GM20431 (cell line): ENCODE measurements around the gene SARM1.
"Not testable (repeated sequence)": the region's sequence is repeated elsewhere in the genome, so short reads cannot be mapped to it uniquely, and the experiment has no call there.

Experiments
- in situ Hi-C: fragments of 300-500 bp; cut with MseI, MboI; formaldehyde crosslinking; loops from one replicate; pipeline ENCODE4 v1.15.0; 2020; ENCODE audit warnings: low sequenced_read_pairs; ENCODE audit not compliant: unreplicated experiment

Gene SARM1

GRCh38 chr17:28371245-28372202 lies at the start of gene SARM1:
Gene SARM1 (plus strand): TSS chr17:28371694. CDS start chr17:28372033, 339 bp downstream.
- in situ Hi-C loops = no loop called here

GRCh38 chr17:28324267-28324745 lies 47.2 kb upstream of the SARM1 start:
- in situ Hi-C loops = no loop called here

GRCh38 chr17:28324781-28325180 lies 46.7 kb upstream of the SARM1 start:
- in situ Hi-C loops = no loop called here

GRCh38 chr17:28325211-28325610 lies 46.3 kb upstream of the SARM1 start:
- in situ Hi-C loops = no loop called here

- in situ Hi-C loops = no loop called here
Observed at GRCh38 chr17:28326114-28326513, 45.4 kb upstream of the SARM1 start.

GRCh38 chr17:28327031-28327607 lies 44.4 kb upstream of the SARM1 start:
- in situ Hi-C loops = no loop called here

GRCh38 chr17:28327709-28328108 lies 43.8 kb upstream of the SARM1 start:
- in situ Hi-C loops = no loop called here

- in situ Hi-C loops = no loop called here
Observed at GRCh38 chr17:28328325-28328724, 43.2 kb upstream of the SARM1 start.

GRCh38 chr17:28330671-28331070 lies 40.8 kb upstream of the SARM1 start:
- in situ Hi-C loops = no loop called here

- in situ Hi-C loops = no loop called here
Observed at GRCh38 chr17:28331891-28332420, 39.5 kb upstream of the SARM1 start.

GRCh38 chr17:28333083-28333746 lies 38.3 kb upstream of the SARM1 start:
- in situ Hi-C loops = no loop called here

GRCh38 chr17:28334171-28334570 lies 37.3 kb upstream of the SARM1 start:
- in situ Hi-C loops = no loop called here

GRCh38 chr17:28334666-28335200 lies 36.8 kb upstream of the SARM1 start:
- in situ Hi-C loops = no loop called here

- in situ Hi-C loops = no loop called here
Observed at GRCh38 chr17:28335201-28335958, 36.1 kb upstream of the SARM1 start, which contains the start of the genes IFT20 and TNFAIP1. Gene IFT20 (minus strand): TSS chr17:28335472. CDS start chr17:28331985, 3,487 bp downstream. Gene TNFAIP1 (plus strand): TSS chr17:28335761. CDS start chr17:28339522, 3,761 bp downstream.

- in situ Hi-C loops = no loop called here
Observed at GRCh38 chr17:28335959-28336871, 35.3 kb upstream of the SARM1 start.

- in situ Hi-C loops = no loop called here
Observed at GRCh38 chr17:28338056-28338768, 33.3 kb upstream of the SARM1 start.

GRCh38 chr17:28338769-28339212 lies 32.7 kb upstream of the SARM1 start:
- in situ Hi-C loops = not testable (repeated sequence)

- in situ Hi-C loops = no loop called here
Observed at GRCh38 chr17:28339431-28339830, 32.1 kb upstream of the SARM1 start.
